Fibroblast of villous mesenchyme (primary cell): ENCODE measurements around the gene TMEM51. TPM values are rescaled to one million over a fixed set of nuclear protein-coding genes. Genes with fewer than 3 reads are reported as not detected.

Experiments used
- DNase-seq: peaks from one replicate; pipeline ENCODE4 v3.0.0-alpha.2; 2010; ENCODE audit warnings: low read depth
- H3K4me3 ChIP-seq: 2 replicates; pipeline ENCODE4 v1.5.1; 2011; ENCODE audit warnings: low read depth, mild to moderate bottlenecking, low read length
- total RNA-seq: library from RNA; depleted of rRNA; stranded (reverse); fragments of >200 nt; gene quantifications from 2 replicates; pipeline ENCODE4 v1.2.3, GENCODE V29; 2012
- TF ChIP-seq, protein P1 (sequence below): IDR thresholded peaks from 2 replicates; pipeline ENCODE4 v1.5.1; 2012; ENCODE audit warnings: low read depth, mild to moderate bottlenecking, low read length; ENCODE audit not compliant: insufficient read depth

TMEM51 gene
- total RNA-seq, 1 donor, result 18.6 TPM

DNA sequence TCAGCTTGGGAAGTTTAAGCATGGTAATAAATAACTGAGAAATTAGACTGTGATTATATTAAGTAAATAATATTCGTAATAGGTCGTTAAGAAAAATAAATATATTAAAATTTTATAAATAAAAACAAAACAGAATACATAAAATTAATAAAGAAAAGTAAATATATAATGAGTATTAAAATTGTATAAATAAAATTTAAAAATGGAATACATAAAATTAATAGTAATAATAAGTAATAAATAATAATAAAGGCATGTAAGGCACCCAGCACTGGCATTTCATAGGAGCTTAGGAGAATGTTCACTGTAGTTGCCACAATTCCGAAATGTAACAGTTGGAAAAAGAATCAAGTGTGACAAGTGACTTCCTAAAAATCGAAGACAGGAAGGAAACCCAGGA lies 47.7 kb downstream of the TMEM51 start:
- TF ChIP-seq, protein P1, sequence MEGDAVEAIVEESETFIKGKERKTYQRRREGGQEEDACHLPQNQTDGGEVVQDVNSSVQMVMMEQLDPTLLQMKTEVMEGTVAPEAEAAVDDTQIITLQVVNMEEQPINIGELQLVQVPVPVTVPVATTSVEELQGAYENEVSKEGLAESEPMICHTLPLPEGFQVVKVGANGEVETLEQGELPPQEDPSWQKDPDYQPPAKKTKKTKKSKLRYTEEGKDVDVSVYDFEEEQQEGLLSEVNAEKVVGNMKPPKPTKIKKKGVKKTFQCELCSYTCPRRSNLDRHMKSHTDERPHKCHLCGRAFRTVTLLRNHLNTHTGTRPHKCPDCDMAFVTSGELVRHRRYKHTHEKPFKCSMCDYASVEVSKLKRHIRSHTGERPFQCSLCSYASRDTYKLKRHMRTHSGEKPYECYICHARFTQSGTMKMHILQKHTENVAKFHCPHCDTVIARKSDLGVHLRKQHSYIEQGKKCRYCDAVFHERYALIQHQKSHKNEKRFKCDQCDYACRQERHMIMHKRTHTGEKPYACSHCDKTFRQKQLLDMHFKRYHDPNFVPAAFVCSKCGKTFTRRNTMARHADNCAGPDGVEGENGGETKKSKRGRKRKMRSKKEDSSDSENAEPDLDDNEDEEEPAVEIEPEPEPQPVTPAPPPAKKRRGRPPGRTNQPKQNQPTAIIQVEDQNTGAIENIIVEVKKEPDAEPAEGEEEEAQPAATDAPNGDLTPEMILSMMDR, result no peak
- H3K4me3 ChIP-seq, result no peak overlapping the region
- no peak for DNase-seq

DNA sequence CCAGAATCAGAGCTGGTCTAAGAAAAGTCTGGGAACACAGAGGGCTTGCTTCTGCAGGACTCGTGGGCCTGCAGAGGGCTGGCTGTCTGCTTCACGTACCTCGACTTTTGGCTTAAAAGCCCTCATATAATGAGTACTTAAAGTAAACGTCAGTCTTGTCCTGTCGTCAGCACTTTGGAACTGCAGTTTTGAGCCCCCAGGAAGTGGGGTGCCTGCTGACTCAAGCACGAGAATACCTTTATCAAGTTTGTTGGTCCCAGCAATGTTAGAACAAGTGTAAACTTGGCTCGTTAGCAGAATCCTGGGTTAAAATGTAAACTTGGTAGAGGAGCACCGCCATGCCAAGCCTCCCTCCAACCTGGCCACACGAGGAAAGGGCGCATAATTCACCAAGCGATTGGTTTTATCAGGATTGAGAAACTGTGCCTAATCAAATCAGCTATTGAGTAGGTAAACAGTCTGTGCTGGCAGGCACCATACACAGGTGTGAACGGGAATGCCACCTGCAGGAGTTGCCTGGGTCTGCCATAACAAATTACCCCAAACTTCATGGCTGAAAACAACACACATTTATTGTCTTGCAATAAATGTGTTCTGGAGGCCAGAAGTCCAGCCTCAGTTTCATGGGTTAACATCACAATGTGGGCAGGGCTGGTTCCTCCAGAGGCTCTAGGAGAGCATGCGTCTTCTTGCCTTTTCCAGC lies 48.5 kb downstream of the TMEM51 start:
- DNase-seq, result no peak
- no peak overlapping the region for H3K4me3 ChIP-seq
- TF ChIP-seq, protein P1, result no peak

DNA sequence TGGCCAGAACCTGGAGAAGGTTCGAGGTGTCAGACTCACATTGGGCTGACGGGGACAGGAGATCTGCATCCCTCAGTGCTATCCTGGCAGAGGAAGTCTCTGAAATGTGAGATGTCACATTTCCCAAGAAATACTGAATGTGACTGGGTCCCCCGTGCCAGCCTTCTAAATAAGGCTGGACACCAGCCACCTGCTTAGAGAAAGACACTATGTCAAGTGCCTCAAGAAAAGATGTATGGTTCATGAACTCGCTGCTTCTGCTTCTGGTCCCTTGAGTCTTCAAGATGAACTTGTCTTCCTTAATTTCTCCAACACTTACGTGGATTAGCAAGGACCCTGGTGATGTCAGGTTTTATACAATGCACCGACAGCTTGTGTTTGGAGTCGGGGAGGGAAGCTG lies 51.4 kb downstream of the TMEM51 start:
- DNase-seq, result no peak
- TF ChIP-seq, protein P1, result no peak
- no peak overlapping the region for H3K4me3 ChIP-seq

DNA sequence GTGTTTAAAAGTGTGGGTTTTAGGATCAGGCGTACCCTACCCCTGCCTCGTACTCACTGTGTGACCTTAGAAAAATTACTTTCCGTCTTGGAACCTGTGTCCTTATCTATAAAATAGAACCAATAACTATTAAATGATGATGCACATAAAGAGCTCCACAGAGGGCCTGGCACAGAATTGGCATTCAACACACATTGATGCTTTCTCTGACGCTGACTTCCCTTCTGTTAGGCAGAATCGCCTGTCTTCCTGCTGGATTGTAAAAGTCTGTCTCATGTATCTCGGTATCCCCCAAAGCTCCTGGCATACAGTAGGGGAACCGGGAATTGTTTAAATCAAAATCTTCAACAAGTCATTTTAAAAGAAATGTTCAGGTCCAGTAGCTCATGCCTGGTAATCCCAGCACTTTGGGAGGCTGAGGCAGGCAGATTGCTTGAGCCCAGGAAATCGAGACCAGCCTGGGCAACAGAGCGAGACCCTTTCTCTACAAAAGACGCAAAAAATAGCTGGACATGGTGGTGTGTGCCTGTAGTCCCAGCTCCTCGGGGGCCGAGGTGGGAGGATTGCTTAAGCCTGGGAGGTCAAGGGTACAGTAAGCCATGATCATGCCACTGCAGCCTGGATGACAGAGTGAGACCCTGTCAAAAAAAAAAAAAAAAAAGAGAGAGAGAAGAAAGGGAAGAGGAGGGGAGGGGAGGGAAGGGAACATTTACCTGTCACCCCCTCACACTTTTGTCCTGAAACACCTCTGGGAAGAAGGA lies 52.2 kb downstream of the TMEM51 start:
- TF ChIP-seq, protein P1, result no peak
- no peak overlapping the region for H3K4me3 ChIP-seq
- DNase-seq, result no peak

DNA sequence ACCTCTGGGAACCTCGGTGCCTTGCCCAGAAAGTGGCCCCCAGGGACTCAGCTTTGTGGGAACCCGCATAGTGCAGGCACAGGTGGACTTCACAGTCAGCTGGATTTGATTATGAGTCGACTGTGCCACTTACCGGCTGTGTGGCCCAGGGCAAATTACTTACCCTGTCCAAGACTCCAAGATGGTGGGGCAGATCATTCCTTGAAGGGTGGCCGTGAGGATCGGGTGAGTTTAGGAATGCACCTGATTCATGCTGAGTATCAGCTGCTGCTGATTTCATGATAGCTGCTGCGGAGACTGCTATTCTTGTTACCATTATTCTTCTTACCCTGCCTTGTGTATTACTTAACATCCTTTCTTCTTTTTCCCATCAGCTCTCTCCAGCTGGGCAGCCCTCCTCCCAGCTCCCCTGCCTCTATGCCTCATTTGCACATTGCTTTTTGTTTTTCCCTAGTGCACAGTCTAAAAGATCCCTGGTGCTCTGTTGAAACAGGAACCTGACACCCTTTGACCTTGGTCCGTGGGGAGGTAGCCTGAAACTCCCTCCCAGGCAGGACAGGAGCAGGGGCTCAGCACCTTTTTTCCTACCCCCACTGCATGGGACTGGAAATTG lies 53.0 kb downstream of the TMEM51 start:
- TF ChIP-seq, protein P1, result no peak
- H3K4me3 ChIP-seq, result no peak overlapping the region
- DNase-seq, result no peak

DNA sequence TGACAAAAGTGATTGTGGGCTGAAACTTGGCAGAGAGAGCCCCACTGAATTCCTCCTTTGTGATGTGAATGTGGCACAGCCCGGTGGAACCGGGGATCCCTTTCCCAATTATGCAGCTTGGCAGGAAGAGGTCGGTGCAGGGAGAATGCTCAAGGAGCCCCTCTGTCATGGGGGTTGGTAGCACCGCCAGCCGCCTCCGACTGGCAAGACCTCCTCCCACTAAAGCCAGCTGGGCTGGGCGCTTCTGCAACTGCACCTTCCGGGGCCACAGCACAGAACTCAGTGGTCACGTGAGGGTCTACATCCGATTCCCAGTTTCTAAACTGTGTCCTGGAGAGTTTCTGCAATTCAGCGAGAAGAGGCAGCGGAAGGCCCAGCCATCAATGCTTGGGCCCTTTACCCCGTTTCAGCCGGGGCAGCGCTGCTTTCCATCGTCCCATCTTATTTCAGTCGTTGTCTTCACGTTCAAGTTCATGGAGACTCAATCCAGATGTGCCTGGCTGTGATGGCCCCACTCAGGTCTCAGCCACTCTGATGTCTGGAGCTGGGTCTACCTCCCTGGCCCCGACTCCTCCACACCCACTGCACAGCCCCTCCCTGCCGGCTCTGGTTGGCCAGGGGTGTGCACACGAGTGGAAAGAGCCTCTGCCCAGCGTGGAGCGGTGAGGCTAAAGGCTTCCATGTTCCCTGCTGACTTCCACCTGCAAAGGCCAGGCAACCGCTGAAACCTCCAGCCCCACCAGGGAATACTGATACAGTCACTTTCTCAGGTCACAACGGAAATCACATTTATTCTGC lies 53.7 kb downstream of the TMEM51 start:
- H3K4me3 ChIP-seq, result no peak overlapping the region
- no peak for DNase-seq
- TF ChIP-seq, protein P1, result no peak
